HL-60 (cell line): ENCODE measurements around the gene BMERB1.

Experiments used
- CTCF ChIP-seq: IDR thresholded peaks from one replicate; pipeline ENCODE4 v1.5.1; 2011; ENCODE audit warnings: low read length, control low read depth, inconsistent platforms; ENCODE audit not compliant: insufficient read depth
- GABPA ChIP-seq: IDR thresholded peaks from 2 replicates; pipeline ENCODE4 v1.6.1; 2012; ENCODE audit warnings: low read depth
- POLR2AphosphoS5 ChIP-seq: IDR thresholded peaks from 2 replicates; pipeline ENCODE4 v1.6.1; 2012; ENCODE audit warnings: low read depth
- SPI1 ChIP-seq: IDR thresholded peaks from 2 replicates; pipeline ENCODE4 v1.6.1; 2012; ENCODE audit warnings: low read depth, mild to moderate bottlenecking, borderline replicate concordance
- TF ChIP-seq, protein P1 (sequence below): IDR thresholded peaks from 2 replicates; pipeline ENCODE4 v1.6.1; 2012; ENCODE audit warnings: low read depth; ENCODE audit not compliant: insufficient replicate concordance

GRCh38 chr16:15398618-15399316 is 35.6 kb upstream of the BMERB1 start:
- TF ChIP-seq CTCF (no peak), POLR2AphosphoS5 (no peak), GABPA (no peak), SPI1 (peak; percentile 49; the same call in 1 of the 2 replicates)
- TF ChIP-seq, protein P1, sequence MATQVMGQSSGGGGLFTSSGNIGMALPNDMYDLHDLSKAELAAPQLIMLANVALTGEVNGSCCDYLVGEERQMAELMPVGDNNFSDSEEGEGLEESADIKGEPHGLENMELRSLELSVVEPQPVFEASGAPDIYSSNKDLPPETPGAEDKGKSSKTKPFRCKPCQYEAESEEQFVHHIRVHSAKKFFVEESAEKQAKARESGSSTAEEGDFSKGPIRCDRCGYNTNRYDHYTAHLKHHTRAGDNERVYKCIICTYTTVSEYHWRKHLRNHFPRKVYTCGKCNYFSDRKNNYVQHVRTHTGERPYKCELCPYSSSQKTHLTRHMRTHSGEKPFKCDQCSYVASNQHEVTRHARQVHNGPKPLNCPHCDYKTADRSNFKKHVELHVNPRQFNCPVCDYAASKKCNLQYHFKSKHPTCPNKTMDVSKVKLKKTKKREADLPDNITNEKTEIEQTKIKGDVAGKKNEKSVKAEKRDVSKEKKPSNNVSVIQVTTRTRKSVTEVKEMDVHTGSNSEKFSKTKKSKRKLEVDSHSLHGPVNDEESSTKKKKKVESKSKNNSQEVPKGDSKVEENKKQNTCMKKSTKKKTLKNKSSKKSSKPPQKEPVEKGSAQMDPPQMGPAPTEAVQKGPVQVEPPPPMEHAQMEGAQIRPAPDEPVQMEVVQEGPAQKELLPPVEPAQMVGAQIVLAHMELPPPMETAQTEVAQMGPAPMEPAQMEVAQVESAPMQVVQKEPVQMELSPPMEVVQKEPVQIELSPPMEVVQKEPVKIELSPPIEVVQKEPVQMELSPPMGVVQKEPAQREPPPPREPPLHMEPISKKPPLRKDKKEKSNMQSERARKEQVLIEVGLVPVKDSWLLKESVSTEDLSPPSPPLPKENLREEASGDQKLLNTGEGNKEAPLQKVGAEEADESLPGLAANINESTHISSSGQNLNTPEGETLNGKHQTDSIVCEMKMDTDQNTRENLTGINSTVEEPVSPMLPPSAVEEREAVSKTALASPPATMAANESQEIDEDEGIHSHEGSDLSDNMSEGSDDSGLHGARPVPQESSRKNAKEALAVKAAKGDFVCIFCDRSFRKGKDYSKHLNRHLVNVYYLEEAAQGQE: no peak
